ENCODE data around the gene CYP17A1.

The CYP17A1 gene

GRCh38 chr10:102801978-102802377 is 35.2 kb downstream of the CYP17A1 start:
- no peak for DNase-seq

GRCh38 chr10:102801496-102801895 is 35.7 kb downstream of the CYP17A1 start:
- no peak for DNase-seq

GRCh38 chr10:102800611-102801335 is 36.4 kb downstream of the CYP17A1 start:
- no peak for DNase-seq

- DNase-seq: no peak
These were observed 37.3 kb downstream of the CYP17A1 start for GRCh38 chr10:102799691-102800471.

GRCh38 chr10:102796407-102797176 is 40.6 kb downstream of the CYP17A1 start:
- peak; percentile 56 for DNase-seq

- no peak for DNase-seq
These were observed 41.5 kb downstream of the CYP17A1 start for GRCh38 chr10:102795453-102796406.

- DNase-seq: no peak
These were observed 45.3 kb downstream of the CYP17A1 start for GRCh38 chr10:102791754-102792395.

- DNase-seq: no peak
These were observed 51.4 kb downstream of the CYP17A1 start for GRCh38 chr10:102785818-102786217.

- DNase-seq: no peak
These were observed 53.6 kb downstream of the CYP17A1 start for GRCh38 chr10:102783568-102783967.

GRCh38 chr10:102782673-102783551 is 54.3 kb downstream of the CYP17A1 start:
- no peak for DNase-seq

GRCh38 chr10:102781921-102782557 is 55.2 kb downstream of the CYP17A1 start:
- no peak for DNase-seq

- no peak for DNase-seq
These were observed 55.9 kb downstream of the CYP17A1 start for GRCh38 chr10:102781090-102781920.
